Measurements from ENCODE around the gene FYB1.
"Not testable (repeated sequence)": the region's sequence is repeated elsewhere in the genome, so short reads cannot be mapped to it uniquely, and the experiment has no call there.

FYB1 gene

GRCh38 chr5:39186289-39186688 is 33.1 kb downstream of the FYB1 start:
- no peak for DNase-seq

GRCh38 chr5:39185761-39186160 is 33.6 kb downstream of the FYB1 start:
- no peak for DNase-seq

GRCh38 chr5:39179561-39179960 is 39.8 kb downstream of the FYB1 start:
- DNase-seq = not testable (repeated sequence)

- no peak for DNase-seq
Observed at GRCh38 chr5:39178861-39179260, 40.5 kb downstream of the FYB1 start.

GRCh38 chr5:39178171-39178570 is 41.2 kb downstream of the FYB1 start:
- no peak for DNase-seq

- no peak for DNase-seq
Observed at GRCh38 chr5:39177631-39177964, 41.8 kb downstream of the FYB1 start.

GRCh38 chr5:39176759-39177630 is 42.4 kb downstream of the FYB1 start:
- no peak for DNase-seq

- no peak for DNase-seq
Observed at GRCh38 chr5:39175273-39175955, 43.9 kb downstream of the FYB1 start.

- DNase-seq = no peak
Observed at GRCh38 chr5:39173069-39173468, 46.3 kb downstream of the FYB1 start.

GRCh38 chr5:39172593-39172992 is 46.8 kb downstream of the FYB1 start:
- no peak for DNase-seq

- DNase-seq = no peak
Observed at GRCh38 chr5:39171647-39172046, 47.7 kb downstream of the FYB1 start.

GRCh38 chr5:39169081-39169480 is 50.3 kb downstream of the FYB1 start:
- DNase-seq = no peak

- DNase-seq = no peak
Observed at GRCh38 chr5:39167972-39168342, 51.4 kb downstream of the FYB1 start.

- DNase-seq = no peak
Observed at GRCh38 chr5:39167141-39167971, 52.0 kb downstream of the FYB1 start.

GRCh38 chr5:39164529-39165402 is 54.6 kb downstream of the FYB1 start:
- no peak for DNase-seq

GRCh38 chr5:39164016-39164415 is 55.3 kb downstream of the FYB1 start:
- peak in 1 of 2 experiments; percentile 25 for DNase-seq

- no peak for DNase-seq
Observed at GRCh38 chr5:39161578-39161977, 57.8 kb downstream of the FYB1 start.

GRCh38 chr5:39160576-39161213 is 58.7 kb downstream of the FYB1 start:
- DNase-seq = no peak

- DNase-seq = no peak
Observed at GRCh38 chr5:39159811-39160490, 59.4 kb downstream of the FYB1 start.

- DNase-seq = no peak
Observed at GRCh38 chr5:39158786-39159185, 60.6 kb downstream of the FYB1 start.

GRCh38 chr5:39158127-39158593 is 61.2 kb downstream of the FYB1 start:
- DNase-seq = no peak

Data from NCI-H2081 (cell line).